ENCODE measurements around the gene TNFRSF11A.
A peak's percentile ranks its signal among the peaks of the same experiment; 100 is the strongest.

Gene TNFRSF11A

DNA sequence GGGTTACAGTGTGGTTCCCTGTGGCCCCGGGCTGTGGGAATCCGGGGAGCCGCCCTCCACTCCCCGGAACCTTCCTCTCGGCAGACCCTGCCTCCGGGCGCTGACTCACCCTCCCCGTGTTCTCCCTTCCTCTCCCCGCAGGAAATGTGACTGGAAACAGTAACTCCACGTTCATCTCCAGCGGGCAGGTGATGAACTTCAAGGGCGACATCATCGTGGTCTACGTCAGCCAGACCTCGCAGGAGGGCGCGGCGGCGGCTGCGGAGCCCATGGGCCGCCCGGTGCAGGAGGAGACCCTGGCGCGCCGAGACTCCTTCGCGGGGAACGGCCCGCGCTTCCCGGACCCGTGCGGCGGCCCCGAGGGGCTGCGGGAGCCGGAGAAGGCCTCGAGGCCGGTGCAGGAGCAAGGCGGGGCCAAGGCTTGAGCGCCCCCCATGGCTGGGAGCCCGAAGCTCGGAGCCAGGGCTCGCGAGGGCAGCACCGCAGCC is 59.5 kb downstream of the TNFRSF11A start:
- DNase-seq: peak; percentile 26

DNA sequence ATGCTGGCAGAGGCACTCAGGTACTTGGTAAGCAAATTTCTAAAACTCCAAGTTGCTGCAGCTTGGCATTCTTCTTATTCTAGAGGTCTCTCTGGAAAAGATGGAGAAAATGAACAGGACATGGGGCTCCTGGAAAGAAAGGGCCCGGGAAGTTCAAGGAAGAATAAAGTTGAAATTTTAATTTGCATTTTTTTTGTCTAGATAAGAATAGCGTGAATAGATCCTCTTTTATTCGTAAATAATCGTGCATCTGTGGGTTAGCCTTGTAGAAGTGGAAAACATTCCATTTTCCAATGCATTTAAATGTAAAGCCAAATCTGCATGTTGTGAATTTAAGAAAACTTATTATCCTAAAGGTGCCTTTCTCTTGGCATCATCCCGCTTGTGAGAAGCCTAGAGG is 61.0 kb downstream of the TNFRSF11A start:
- no peak for DNase-seq

DNA sequence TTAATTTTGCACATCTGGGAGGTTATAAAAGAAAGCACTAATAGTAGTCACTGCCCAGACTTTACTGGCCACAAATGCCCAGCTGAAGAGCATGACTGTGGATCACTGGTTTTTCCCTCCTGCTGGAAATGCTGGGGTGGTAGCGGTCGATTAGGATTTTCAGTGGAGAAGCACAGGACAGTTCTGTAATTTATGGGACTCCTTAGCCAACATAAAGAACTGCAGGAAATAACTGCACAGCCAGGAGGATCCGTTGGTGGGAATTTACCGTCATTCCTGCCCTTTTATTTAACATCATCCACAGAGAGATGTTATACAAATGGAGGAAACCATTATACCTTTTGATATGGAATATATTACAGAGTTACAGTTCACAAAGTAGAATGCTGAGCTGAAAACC is 61.5 kb downstream of the TNFRSF11A start:
- DNase-seq: no peak

DNA sequence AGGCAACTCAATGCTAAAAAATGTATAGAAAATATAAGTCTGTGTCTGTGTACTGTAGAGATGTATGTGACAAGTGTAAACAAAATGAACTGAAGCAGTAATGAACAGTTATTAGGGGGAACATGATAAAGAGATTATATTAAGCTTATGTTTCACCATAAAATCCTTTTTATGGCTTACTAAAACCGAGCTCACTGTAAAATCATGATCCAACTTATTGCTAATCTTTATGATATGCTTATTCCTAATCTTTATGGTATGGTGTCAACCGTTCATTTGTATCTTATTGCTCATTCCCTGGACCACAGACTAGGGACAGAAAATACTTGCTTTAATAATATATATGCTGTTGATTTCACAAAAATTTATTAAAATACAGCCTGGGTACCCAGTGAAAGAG is 62.1 kb downstream of the TNFRSF11A start:
- DNase-seq: no peak

DNA sequence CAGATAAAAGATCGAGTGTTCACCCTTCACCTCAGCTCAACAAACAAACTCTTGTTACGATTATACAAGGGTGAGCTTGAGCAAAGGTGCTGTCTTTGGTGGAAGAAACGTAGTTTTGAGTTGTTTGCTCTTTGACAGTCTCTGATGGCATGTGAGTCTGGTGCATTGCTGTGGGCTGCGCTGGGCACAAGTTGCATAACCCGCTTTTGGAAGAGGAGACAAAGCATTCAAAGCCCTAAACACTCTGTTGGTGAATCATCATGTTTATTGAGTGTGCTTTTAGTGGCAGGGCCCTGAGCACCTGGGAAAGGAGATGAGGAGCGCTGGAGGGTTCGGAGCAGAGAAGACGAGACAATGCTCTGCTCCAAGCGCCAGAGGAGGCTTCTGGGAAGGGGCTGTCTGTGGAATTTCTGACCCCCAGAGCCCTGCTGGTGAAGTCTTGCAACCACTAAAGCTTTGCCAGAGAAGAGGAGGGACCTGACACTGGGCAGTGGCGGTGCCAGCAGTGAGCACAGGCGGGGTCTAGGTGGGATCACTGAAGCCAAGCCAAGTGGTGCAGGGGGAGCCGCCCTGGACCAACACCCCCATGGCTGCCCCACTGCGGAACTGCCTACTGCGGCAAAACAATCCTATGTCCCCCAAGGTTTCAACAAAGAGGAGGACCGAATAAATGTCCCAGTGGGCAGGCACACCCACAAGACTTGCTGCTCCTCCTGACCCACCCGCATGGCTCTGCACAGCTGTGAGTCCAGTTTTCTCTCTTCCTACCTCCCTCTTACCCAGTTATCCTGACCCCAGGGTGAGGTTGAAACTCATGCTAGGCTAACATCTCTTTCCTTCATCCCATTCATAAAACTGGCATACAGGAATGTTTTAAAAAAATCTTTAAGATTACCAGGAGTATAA is 64.0 kb downstream of the TNFRSF11A start:
- no peak for DNase-seq

DNA sequence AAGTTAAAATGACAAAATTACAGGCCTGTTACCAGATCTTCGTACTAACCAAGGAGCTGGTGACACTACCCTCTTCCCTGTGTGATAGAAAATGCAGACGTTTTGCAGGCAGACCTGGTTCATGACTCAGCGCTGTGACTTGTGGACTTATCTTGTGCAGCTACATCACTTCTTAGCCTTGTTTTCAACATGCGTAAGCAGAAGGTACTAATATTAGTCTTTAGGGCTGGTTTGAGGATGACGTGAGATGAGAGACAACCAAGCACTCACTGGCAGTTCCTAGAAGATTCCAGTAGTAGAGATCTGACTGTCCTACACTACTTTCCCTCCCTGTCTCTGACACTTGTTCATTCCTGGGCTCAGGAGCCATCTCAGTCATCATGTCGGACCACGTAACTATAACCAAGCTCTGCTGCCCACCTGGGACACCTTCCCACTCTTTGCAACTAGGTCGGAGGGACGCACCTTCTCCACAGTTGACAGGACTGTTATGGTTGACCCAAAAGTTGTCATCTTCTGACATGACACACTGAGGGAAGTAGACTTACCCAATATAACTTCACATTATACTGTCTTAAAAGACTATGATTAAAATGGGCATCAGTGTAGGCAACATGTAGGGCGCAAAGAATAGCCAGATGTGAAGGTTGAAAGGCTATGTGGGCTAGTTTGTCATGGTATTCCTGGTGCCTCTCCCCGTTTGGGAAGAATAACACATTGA is 64.8 kb downstream of the TNFRSF11A start:
- no peak for DNase-seq

DNA sequence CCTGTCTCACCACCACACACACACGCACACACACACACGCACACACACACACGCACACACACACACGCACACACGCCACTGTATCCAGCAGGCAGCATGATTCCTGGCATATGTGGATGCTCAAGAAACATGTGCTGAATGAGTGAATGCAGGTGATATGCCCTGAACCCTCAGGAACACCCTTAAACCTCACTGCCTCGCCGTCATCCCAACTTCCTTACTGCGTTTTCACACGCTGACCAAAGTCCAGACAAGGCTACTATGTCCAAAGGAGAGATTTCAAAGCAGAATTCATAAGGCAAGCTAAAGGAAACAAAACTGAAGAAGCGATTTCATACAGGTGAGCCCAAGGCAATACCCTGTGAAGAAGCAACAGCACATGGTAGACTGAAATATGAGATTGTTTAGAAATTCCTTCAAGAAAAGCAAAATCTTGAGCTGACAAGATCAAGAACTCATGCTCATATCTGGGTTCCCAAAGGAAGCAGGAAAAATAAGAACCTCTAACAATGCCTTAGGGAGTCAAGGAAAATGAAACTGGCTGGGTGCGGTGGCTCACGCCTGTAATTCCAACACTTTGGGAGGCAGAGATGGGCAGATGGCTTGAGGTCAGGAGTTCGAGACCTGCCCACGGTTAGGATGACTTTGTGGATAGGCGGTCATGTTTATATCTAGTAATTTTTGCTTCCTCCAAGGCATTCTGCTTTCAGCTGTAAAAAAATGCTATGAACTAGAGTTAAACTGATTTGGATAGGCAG is 69.1 kb downstream of the TNFRSF11A start:
- DNase-seq: no peak

DNA sequence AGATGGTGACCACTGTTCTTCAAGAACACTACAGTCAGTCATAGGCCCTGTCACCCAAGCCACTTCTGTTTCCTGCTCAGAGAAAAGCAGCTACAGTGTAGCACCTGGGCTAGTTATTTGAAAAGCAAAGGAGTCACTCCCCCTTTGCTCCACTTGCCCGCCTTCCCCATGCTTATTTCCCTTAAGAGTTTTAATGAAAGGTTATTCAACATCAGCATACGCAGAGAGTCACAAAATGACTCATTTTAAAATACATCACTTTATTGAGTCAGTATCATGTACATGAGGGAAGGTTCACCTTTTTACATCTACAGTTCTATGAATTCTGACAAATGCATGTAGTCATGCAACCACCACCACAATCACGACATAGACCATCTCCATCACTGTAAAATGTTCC is 71.3 kb downstream of the TNFRSF11A start:
- no peak for DNase-seq

DNA sequence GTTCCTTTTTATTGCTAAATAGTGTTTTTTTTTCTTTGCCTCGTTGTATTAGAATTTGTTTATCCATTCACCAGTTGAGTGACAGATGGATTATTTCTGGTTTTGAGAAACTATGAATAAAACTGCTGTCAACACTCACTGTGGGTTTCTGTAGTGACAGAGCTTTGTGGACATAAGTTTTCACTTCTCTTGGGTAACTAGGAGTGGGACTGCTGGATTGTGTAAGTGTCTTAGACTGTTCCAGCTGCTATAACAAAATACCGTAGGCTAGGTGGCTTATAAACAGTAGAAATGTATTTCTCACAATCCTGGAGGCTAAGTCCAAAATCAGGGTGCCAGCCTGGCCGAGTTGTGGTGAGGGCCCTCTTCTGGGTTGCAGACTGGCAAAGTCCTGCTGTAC is 71.9 kb downstream of the TNFRSF11A start:
- no peak for DNase-seq

DNA sequence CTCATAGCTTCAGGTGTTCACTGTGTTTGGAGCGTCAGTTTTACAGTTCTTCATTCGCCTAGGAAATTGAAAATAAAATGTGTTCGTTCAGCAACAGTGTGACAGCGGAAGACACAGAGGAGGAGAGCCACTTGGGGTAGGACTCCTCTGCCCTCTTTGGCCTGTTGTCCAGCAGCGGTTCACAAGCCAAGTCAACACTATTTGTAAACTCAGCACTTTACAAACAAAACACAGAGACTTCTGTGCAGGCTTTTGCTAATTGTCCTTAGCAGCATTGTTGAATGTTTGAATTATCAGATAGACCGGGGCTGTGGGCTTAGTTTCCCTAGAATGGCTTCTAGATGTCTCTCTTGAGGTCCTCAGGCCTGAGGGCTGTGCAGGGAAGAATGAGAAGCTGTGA is 73.2 kb downstream of the TNFRSF11A start:
- no peak for DNase-seq

DNA sequence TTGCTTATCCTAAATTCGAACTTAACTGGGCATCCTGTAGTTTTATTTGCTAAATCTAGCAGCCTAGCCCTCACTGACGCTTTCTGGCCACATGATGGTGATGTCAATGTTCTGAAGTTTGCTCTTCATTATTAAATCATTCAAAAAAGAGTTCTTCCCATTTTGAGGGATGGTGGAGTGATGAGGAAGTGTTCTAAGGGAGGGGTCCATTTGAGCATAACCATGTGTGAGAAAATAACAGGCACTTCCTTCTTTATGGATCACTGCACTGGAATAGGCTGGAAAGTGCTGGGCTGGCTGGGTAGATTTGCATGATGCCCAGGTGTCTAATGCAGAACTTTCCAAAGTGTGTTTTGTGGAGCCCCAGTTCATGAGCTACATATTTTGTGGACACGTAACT is 74.2 kb downstream of the TNFRSF11A start:
- no peak for DNase-seq

DNA sequence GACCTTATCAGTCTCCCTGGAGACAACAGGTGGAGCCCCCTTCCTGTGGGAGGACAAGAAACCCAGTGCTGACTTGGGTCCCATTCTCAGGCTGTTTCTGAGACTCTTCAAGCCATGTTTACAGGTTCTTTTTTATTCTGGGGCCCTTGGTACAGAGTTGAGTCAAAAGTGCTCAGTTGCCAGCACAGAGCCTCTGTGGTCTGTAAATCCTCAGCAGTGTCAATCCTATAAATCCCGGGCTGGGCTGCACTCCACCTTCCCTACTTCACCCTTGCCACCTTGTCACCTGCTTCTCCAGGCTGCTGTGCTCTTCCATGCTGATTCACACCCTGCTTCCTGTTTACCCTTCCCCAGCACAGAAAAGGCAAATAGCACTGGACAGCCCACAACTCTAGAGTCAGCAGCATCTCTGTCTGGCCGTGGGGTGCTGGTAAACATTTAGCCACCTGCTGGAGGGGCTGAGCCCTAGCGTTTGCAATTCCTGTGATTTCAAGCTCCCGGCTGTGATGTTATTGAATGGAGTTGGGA is 74.7 kb downstream of the TNFRSF11A start:
- DNase-seq: peak; percentile 1

DNA sequence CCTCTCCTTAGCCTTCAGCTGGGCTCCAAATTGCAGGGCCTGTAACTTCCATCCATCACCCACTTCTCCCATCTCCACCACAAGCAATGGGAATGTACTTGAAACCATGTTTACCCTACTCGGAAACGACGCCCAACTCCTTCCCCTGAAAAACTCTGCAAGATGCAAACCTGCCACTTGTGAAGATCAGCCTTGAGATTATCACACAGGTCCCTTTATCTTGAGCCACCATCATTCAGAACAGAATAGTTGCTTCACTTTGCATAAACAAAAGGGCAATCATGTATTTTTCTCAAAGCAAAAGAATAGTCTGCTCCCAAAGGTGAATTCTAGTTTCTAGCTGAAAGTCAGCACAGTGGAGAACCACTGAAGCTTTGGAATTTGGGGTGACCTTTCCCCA is 75.8 kb downstream of the TNFRSF11A start:
- DNase-seq: no peak

DNA sequence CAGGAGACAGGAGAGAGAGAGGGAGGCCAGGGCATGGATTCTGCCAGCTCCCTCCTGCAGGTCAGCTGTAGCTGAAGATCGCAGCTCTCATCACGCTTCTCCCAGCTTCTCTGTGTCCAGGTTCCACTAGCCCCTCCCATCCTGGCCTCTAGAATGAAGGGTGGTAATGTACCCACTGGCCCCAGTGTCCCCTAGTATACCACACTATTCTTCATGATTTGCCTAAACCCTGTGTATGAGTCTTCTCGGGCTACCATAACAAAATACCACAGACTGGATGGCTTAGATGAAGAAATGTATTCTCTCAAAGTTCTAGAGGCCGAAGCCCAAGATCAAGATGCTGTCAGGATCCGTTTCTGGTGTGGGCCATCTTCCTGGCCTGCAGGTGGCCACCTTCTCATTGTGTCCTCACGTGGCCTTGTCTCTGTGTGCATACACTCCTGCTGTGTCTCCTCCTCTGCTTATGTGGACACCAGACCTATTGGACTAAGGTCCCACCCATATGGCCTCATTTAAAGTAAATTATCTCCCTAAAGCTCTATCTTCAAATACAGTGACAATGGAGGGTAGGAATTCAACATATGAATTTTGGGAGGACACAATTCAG is 77.3 kb downstream of the TNFRSF11A start:
- no peak for DNase-seq

DNA sequence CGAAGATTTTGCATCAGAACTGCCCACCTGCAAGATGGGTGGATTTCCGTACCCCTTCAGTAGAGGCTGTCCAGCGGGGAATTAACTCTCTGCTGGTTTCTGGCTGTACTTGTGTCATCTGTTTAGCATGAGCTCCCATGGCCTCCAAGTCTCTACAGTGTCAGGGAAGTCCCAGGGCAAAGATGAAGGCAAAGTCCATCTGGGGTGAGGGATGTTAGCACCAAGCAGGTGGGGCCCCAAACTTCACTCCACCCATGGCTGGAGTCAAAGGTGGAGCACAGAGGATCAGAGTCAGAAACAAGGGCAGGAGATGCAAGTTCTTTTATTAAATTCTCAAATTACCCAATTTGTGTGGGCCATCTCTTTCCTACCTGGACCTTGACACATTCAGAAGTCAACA is 78.0 kb downstream of the TNFRSF11A start:
- DNase-seq: no peak

DNA sequence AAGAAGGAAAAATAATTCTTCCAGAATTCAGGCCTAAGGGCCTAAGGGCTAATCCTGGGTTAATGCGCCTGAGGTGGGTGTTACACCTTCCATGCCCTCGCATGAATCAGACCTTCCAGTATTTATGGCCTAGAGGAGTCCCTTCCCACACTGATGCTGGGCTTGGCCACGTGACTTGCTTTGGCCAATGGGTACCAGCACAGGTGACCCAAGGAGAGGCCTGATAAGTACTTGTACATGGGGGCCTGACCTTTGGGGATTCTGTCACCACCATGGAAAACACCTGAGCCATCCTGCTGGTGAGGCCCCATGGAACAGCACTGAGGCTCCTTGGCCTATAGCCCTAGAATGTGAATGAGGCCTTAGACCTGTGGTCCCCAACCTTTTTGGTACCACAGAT is 79.8 kb downstream of the TNFRSF11A start:
- DNase-seq: no peak

DNA sequence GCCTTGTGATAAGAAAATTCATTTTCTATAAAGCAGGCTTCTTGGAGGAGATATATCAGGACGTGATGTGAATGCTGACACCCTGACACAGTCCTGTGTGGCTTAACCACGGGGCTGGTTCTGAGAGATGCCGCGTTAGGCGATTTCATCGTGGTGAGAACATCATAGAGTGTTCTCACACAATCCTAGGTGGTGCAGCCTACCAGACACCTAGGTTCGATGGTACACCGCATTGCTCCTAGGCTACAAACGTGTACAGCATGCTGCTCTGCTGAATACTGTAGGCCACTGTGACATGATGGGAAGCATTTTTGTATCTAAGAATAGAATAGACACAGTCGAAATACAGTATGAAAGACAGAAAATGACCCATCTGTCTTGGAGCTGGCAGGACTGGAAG is 82.5 kb downstream of the TNFRSF11A start:
- DNase-seq: no peak

DNA sequence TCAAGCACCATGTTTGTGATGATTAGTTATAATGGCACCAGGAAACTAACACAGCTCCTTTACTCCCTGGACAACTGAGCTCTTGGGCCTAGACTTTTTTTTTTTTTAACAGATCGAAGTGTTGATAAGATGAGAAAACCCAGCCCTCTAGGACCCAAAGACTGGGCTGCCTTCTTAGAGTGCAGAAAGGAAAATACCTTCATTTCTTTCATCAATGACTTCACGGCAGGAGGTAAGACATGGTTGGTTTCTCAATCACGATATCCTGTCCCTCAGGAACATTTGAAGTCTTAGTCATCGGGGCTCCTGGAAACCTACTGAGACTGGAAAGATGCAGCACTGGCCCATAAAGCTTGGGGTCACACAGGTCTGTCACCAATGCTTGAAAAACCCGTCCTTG is 84.7 kb downstream of the TNFRSF11A start:
- no peak for DNase-seq

DNA sequence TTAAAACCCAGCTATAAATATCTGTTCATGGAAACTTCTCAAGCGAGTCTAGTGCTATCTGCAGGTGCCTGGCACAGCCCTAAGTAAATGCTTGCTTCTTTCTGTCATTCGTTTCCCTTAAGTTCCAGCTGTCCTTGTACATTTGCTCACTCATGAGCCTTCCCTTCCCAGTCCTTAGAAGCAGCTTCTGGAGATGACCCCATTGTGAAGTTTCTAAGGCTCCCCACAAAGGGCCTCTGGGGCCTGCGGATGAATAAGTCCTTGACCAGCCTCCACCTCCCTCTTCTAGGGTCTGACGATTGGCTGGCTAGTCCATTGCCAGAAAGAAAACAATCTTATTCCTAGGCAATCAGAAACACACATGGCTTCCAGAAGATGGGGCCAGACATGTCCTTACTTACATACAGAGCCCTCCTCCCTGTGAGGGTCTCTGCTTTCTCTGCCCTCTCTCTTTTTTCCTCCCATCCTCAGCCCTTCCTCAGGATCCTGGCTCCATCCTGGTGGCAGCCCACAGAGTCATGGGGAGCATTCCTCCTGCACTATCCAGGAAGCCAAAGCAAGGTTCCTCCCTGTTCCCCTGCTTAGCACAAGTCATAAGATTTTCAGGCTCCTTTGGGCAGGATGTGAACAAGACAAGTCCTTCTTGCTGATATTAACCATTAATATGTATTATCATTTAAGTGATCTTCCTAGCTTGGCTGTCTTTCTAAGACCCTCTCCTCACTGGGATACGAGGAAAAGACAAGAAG is 87.3 kb downstream of the TNFRSF11A start:
- DNase-seq: no peak

DNA sequence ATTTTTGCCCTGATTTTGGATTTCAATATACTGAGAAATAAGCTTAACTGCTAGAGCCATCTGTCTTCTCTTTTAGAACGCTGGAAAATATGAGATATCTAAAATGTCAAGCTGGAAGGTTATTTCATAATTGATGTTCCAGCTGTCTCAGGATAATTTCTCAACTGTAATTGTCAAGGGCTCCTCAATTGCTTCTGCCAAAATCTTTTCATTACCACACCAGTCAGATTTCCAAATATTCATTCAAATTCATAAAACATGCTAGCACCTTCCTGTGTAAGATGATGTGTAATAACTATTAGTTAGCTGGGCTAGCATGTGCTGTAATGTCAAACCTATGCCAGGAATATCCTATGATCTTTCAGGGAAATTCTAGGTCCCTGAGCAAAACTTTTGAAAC is 88.1 kb downstream of the TNFRSF11A start:
- no peak for DNase-seq

DNA sequence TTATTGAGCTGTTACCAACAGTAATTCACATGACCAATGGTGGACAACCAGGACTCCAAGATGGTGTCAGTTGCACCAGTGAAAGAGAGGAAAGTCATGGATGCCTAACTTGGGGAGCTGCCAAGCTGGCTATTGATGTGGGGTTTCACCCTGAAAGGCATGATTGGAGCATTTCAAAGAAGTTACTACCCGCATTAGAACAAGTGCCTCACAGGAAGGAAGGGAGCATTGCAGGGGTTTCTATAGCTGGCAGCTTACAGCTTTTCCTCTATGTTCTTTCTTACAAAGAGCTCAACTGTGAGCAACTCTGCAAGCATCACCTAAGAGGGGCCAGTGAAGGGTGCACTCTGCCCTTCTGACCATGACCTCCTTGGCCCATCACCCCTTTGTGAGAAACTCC is 93.1 kb downstream of the TNFRSF11A start:
- DNase-seq: no peak

DNA sequence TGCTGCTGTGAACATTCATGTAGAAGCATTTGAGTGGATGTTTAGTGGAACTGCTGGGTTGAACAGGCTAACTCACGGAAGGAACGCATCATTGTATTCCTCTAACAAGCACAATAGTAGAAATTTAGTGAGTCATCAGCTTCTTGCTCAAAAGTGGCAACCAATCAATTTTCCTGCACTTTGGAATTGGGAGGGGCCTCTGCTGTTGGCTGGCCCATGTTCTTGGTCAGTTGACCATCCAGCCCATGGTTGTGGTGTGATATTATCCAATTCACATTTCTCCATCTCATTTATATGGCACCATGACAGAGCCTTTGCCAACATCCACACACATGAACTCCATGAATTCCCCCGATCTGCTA is 95.0 kb downstream of the TNFRSF11A start:
- DNase-seq: no peak

Measured in DMS79 (cell line).